NCI-H2081 (cell line): Measurements from ENCODE around the gene GARS1.

Experiments
- DNase-seq, 2 experiments: peaks; one replicate each; lab custom pipeline; 2025; lab: John Stamatoyannopoulos, UW

The GARS1 gene

GRCh38 chr7:30681815-30682211, 87.1 kb downstream of the GARS1 start:
- no peak for DNase-seq

GRCh38 chr7:30682212-30683083, 87.8 kb downstream of the GARS1 start, which contains the start of gene CRHR2:
Gene CRHR2 (minus strand): TSS chr7:30682456. CDS start chr7:30682280, 176 bp downstream.
- DNase-seq, result no peak

- DNase-seq, result no peak
These were observed 88.6 kb downstream of the GARS1 start for GRCh38 chr7:30683306-30683705.
